Hypothalamus (tissue), 51 donors: ENCODE measurements around the gene CCNYL1.
"Not testable (repeated sequence)": the region's sequence is repeated elsewhere in the genome, so short reads cannot be mapped to it uniquely, and the experiment has no call there.

ENCODE experiments used
- DNase-seq, 51 donors: peaks; one replicate each; lab custom pipeline; 2025; lab: John Stamatoyannopoulos, UW

The CCNYL1 gene

DNA sequence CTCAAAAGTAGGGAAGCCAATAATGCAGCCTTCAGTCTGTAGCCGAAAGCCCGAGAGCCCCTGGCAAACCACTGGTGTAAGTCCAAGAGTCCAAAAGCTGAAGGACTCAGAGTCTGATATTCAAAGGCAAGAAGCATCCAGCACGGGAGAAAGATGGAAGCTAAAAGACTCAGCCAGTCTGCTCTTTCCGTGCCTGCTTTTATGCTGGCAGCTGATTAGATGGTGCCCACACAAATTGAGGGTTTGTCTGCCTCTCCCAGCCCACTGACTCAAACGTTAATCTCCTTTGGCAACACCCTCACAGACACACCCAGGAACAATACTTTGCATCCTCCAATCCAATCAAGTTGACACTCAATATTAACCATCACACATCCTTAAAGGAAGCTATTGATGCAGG is 14.5 kb upstream of the CCNYL1 start:
- not testable (repeated sequence) for DNase-seq

DNA sequence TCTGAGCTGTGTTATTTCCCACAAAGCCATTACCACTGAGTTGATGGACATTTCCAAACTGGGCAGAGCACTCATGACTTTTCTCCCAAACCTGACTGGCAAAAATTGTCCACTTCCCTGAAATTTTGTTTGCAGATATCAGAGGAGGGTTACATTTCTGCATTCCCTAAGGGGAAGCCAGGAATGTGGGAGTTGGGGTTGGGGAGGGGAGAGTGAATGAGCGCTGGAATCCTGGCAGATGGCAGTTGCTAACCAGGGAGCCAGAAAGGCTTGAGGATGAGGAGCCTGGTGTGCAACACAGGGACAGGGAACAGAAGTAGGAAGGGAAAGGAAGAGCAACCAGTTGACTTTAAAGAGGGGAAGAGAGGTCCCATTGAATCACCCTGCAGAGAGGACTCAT is 14.0 kb upstream of the CCNYL1 start:
- no peak for DNase-seq

DNA sequence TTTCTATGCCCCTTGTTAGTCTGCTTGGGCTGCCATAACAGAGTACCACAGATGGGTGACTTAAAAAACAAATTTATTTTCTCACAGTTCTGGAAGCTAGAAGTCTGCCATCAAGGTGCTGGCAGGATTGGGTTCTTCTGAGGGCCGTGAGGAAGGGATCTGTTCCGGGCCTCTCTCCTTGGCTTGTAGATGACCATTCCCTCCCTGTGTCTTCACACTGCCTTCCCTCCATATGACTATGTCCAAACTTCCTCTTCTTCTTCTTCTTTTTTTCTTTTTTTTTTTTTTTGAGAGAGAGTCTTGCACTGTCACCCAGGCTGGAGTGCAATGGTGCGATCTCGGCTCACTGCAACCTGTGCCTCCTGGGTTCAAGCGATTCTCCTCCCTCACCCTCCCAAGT is 13.1 kb upstream of the CCNYL1 start:
- DNase-seq, result no peak

DNA sequence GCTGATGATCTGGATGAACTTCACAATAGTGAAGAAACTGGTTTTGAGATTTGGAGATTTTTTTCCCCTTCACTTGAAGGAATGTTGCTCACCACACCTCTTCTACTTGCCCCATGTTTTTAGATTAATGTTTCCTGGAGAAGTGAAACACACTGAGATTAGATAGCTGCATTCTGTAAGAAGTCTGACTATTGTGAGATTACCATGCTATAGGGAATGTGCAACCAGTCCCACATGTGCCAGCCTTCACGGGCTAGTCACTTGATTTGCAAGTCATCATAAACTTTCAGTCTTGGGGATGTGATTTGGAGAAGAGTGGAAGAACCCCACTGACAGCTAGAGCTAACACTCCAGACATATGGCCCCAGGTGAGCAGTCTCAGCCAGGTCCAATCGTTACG is 7.4 kb upstream of the CCNYL1 start:
- no peak for DNase-seq

DNA sequence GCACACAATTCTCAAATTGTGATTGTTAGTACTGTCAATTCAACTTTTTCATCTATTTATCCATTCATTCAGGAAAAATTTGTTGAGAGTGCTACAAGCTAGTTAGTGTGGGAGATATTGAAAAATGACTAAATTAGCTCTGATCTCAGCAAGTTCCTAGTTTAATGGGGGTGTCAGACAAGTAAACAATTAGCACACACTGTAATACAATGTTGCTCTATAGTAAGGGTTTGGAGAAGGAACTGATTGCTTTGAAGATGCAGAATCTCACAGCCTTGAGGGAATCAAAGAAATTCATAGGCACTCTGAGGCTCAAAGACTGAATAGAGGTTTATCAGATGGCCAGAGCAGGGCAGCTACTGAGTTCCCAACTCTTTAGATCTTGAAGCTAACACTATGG is 6.8 kb upstream of the CCNYL1 start:
- no peak for DNase-seq

DNA sequence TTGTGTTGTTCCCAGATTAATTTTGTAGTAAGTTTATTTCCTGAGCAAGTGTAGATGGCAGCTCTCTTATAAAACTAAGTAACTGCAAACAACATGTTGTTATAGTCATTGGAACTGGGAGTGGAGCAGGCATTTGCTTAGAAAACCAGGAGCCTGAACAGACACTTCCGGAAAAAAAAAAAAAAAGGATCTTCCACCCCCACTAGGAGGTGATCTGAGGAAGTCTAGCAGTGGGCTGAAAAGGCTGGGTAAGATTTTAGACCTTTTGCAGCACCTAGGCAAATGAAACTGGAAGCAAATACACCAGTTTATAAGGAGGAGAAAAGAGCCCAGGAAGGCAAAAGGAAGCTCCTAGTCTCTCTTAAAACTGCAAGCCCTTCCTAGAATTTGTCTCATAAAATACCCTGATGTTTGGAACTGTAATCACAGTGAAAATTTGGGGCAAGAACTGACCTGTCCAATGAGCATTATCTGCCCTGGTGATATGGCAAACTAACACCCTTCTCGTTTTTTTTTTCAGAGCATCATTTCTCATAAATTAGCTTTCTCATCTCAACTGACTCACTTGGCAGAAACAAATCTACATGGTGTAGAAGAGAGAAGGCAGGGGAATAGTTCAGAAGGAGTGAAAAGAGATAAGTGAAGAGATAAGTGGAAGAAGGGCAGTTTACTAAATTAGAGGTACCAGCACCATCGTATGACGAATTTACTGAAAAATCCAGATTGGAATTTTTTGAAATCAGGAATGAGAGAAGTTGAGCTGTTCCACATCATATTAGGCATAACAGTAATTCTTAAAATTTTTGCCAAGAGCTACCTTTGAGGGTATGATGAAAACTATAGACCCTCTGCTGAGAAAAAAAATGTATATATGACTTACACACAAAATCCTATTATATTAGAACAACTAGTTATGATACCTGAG is 4.2 kb upstream of the CCNYL1 start:
- no peak for DNase-seq

DNA sequence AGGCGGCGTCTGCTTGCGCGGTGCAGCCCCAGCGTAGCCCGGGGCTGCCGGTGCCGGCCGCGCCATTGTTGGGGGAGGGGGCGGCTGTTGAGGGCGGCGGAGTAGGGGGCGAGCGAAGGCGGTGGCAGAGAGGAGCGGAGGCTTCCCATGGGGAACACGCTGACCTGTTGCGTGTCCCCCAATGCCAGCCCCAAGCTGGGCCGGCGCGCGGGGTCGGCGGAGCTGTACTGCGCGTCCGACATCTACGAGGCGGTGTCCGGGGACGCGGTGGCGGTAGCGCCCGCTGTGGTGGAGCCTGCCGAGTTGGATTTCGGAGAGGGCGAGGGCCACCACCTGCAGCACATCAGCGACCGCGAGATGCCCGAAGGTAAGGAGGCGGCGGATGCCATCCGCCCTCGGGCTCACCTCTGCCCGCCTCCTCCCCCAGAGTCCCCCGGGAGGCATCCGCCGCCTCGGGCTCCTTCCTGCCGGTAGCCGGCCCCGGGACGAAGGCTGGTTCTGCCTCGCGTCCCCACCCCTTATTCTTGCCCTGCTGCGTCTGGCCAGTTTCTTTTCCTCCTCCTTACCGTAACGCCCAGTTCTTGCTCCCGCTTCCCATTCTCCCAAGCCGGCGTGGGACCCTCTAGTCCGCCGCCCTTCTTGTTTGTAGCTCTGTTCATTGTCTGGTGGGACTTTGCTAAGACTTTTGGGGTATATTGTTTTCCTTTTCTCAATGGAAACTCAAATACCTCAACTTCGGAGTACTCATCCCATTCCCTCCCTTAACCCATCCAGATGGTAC is 500 bp downstream of the CCNYL1 start:
- peak in 23 of 51 donors; percentile 24 to 78 (median 52) for DNase-seq

DNA sequence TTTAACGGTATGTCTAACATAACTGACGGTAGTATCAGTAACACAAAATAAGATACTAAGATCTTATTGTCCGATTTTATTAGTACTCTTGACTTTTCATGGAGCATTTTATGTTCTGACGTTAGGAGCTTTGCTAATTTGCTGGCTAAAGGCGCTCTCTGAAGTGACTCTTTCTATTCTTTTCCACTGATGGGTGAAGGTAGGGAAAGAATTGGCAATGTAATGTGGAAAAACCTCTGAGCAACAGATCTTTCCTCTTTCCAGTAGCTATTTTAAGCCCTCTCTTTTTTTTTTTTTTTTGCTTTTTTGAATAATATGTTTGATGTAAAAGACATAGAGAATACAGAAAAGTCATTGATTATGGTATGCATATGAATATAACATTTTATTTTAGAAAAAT is 4.6 kb downstream of the CCNYL1 start:
- DNase-seq, result no peak

DNA sequence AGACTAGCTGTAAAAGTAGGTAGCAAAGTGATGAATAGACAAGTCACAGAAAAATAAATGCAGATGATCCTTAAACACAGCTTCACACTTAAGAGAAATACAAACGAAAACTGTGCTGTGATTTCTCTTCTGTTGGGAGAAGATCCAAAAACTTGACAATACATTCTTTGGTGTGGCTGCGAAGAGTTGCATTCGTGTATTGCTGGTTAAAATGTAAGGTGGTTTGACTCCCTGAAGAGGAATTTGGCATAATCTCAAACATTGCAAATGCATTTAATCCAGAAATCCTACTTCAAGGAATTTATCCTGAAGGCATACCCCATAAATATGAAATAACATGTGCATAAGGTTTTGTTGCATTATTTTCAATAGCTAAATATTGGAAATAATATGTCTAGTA is 7.1 kb downstream of the CCNYL1 start:
- DNase-seq, result no peak

DNA sequence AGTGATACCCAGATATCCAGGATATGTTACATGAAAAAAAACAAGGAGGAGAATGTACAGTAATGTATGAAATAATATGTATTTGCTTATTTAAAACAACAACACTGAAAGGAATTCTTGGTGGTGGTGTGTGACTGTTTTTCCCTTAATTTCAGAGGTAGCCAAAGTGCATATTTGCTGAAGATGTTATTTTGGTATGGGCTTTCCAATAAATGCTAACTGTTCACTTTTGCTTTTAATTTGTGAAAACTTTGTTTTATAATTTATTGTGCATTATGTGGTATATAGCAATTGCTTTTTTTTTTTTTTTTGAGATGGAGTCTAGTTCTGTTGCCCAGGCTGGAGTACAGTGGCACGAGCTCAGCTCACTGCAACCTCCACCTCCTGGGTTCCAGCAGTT is 7.6 kb downstream of the CCNYL1 start:
- no peak for DNase-seq

DNA sequence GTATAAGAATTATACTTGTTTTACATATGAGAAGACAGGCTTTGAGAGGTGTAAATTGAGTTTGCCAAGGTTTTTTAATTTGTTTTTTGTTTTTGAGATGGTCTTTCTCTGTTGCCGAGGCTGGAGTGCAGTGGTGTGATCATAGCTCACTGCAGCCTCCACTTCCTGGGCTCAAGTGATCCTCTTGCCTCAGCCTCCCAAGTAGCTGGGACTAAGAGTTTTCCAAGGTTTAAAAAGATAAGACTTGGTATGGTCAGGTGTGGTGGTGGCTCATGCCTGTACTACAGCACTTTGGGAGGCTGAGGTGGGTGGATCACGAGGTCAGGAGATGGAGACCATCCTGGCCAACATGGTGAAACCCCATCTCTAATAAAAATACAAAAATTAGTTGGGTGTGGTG is 8.2 kb downstream of the CCNYL1 start:
- DNase-seq, result not testable (repeated sequence)

DNA sequence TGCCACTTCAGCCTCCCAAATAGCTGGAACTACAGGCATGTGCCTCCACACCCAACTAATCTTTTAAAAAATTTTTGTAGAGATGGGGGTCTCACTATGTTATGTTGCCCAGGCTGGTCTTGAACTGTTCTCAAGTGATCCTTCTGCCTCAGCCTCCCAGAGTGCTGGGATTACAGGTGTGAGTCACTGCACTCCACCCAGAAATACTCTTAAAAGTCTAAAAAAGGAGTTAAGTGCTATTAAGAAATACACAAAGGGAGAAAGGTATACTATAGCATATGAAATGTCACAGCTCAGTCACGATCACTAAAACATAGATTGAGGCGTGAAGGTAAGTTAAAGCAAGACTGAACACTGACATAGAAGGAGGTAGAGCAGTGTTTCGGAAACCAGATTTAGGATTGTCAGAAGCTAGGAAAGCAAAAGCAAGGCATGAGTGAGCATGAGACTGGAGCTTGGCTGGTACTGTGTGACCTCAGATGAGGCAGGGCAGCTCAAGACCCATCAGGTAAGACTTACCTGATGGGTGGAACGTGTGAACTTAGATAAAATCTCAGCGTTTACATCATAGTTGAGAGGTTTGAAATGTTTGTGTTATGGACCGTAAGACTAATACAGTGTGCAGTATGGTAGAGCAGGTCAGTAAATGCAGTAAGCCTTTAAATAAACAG is 9.2 kb downstream of the CCNYL1 start:
- DNase-seq, result no peak

DNA sequence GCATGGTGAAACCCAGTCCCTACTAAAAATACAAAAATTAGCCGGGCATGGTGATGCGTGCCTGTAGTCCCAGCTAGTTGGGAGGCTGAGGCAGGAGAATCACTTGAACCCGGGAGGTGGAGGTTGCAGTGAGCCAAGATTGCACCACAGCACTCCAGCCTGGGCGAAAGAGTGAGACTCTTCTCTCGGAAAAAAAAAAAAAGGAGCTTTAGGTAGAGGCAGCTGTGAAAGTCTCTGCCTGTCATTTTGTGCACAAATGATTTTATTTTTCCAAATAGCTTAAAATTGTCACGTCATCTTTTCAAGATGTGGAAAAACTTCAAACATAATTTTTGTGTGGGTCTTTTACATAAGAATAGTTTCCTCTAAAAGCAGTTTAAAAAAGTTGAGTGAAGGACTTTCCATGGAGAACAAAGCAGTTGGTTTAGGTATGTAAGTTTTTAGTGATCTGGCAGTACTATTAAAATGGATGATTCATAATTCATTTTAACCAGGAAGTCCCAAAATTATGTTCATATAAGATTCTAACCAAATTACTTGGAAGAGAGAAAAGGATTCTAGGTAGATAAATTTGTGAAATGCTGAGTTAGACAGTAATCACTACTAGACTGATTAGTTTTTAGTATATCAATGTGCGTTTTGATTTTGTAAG is 11.5 kb downstream of the CCNYL1 start:
- DNase-seq, result no peak

DNA sequence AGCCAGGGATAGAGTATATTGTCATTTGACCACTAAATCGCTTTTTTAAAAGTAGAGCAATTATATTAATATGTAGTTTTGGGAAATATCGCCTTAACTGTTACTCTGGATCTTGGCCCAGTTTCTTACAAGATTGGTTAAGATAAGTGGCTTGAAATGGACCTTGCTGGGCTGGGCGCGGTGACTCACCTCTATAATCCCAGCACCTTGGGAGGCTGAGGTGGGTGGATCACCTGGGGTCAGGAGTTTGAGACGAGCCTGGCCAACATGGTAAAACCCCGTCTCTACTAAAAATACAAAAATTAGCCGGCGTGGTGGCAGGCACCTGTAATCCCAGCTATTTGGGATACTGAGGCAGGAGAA is 12.0 kb downstream of the CCNYL1 start:
- DNase-seq, result not testable (repeated sequence)

DNA sequence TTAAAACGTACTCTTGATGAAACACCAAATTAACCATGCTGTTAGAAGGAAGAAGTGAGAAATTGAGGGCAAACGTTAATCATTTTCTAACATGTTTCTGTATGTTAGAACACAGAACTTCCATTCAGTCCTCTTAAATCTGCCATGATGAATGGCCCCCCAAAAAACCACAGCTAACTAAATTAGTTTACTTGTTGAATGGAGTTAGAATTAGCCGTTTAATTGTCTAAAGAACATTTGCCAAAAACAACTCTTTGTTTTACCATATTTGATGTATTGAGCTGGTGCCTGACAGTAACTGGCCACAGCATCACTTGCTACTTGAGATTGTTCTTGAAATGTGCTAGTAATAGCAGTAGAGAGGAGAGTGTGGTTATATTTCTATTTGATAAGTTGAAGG is 12.7 kb downstream of the CCNYL1 start:
- DNase-seq, result no peak

DNA sequence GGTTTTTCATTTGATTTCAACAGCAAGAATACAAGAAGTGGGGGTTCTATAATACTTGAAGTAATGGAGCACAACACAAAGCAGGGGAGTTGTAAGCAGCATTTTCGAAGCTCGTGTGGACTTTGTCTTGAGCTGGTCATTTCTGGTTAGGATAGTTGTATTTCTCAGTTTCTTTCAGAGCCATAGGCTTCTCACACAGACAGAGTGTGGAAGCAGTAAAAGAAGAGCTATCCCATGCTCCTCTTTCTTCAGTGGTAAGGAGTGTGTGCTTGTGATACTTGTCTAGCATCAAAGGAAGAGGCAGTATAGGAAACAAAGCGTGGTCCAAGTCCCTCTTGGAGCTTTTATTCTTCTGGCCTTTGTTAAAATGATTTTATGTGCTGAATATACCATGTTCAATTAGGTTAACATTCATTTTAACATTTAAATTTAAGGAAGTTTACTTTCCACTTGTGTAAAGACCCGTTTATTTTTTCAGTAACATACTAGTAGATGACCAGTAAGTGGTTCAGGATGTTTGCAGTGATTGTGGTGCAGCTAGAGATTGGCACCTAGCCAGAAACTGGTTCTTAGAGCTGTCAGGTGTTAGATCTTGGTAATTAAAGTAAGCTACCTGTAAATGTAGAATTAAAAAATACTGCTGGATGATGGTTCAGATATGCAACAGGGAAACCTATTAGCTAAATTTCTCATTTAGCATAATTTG is 14.6 kb downstream of the CCNYL1 start:
- no peak for DNase-seq

DNA sequence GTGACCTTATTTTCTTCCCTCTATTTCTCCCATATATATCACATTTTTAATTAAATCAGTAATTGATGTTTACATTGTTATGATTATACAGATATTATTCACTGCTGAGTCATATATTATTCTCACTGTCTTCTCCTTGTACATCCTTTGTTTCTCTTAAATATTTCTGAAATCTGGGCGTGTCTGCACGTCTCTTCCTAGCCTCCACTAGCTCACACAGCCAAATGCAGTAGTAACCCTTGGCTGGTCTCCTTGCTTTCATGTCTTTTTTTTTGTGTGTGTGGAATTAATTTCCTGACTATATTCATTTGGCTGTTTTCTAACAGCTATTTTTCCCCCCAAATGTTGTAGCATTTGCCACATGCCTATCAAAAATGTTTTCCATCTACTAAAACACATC is 15.8 kb downstream of the CCNYL1 start:
- no peak for DNase-seq

DNA sequence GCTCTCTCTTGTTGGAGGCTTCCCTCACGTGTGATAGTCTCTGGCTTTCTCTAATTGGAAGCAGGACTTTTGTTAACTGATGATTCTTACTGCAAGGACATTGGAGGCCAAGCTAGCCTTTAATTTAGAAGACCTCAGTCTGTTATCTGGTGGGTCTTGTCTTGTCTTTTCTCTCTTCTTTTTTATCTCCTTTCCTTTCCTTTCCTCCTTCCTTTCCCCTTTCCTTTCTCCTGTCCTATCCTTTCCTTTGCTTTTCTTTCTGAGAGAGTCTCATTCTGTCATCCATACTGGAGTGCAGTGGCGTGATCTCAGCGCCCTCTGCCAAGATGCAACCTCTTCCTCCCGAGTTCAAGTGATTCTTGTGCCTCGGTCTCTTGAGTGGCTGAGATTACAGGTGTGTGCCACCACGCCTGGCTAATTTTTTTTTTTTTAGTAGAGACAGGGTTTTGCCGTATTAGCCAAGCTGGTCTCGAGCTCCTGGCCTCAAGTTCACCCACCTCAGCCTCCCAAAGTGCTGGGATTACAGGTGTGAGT is 18.1 kb downstream of the CCNYL1 start:
- no peak for DNase-seq

DNA sequence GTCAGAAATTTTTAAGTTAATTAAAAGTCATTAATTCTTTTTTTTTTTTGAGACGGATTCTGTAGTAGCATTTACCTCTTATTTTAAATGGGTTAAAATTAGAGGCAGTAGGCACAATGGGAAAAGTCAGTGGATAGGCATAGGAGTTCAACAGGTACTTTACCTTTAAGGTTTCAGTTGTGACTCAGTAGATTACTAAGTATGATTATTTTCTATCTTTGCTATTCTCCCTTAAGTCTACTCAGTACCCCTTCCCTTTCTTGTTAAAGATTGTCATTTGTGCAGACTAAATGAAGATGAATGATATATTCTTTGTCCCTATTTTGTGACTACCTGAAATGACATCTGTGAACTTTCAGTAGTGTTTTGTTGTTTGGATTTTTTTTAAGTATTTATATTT is 19.7 kb downstream of the CCNYL1 start:
- no peak for DNase-seq

DNA sequence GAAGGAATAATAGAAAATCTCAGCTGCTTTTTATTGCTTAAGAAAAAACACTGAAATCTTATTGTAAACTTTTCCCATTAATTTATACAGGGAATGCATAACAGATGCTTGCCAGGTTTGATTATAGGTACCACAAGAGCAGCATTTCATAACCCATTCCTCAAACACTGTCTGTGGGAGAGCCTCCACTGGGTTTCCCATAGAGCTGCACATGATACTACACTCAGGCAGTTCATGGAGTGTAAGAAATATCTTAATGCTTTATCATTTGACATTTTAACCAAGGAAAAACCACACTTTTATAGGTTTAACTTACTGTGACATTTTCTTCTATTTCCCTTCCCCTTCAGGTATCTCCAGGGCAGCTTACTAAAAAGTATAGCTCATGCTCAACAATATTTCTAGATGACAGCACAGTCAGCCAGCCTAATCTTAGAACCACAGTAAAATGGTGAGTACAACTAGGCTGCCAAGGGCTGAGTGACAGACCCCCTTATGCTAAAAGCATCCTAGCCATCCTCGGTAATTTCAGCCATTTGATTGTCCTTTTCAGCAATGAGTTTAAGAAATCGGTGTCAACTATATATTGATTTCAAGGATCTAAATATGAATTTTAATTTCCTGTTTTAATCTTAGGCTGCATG is 22.3 kb downstream of the CCNYL1 start:
- DNase-seq, result no peak
